ENCODE data around the gene LYAR. TPM values are rescaled to one million over a fixed set of nuclear protein-coding genes. Genes with fewer than 3 reads are reported as not detected.
A peak's percentile ranks its signal among the peaks of the same experiment; 100 is the strongest.

LYAR gene
- total RNA-seq, 4 donors from 2014 or later = 4.5 to 13.0 (median 10.4) TPM

- TF ChIP-seq CTCF (IDR thresholded peaks at IDR 0.05) = no peak
- TF ChIP-seq POLR2A (IDR thresholded peaks at IDR 0.05) = no peak
- peak in 1 of 2 donors; percentile 10 for DNase-seq
- Histone ChIP-seq H3K4me1 (no peaks in the 10 kb centered on the region), H3K4me3 (replicated peaks in 1 of 3) (no peak overlapping the region), H3K36me3 (no peaks in the 10 kb centered on the region), H3K27me3 (no peaks in the 10 kb centered on the region), H3K27ac (no peak overlapping the region), H3K9me3 (no peaks in the 10 kb centered on the region)
- intact Hi-C loops (cut with DNase I) = loop anchor here (10.0 kb wide), 1 partner anchor 78 kb away; no protein-coding TSS in a partner anchor
- 61 to 71% methylated on average over 11 of the region's 11 CpGs for WGBS, 2 donors
Measured at GRCh38 chr4:4333265-4333706, 43.3 kb upstream of the LYAR start.

- intact Hi-C loops (cut with DNase I) = loop anchor here (10.0 kb wide), 1 partner anchor 78 kb away; no protein-coding TSS in a partner anchor
- no peak for TF ChIP-seq POLR2A (IDR thresholded peaks at IDR 0.05)
- TF ChIP-seq CTCF (IDR thresholded peaks at IDR 0.05) = no peak
Measured at GRCh38 chr4:4332529-4332928, 42.6 kb upstream of the LYAR start.

GRCh38 chr4:4330794-4331193, 40.8 kb upstream of the LYAR start:
- 86 to 90% methylated on average over 5 of the region's 5 CpGs for WGBS, 2 donors
- intact Hi-C loops (cut with DNase I) = loop anchor here (10.0 kb wide), 1 partner anchor 76 kb away; no protein-coding TSS in a partner anchor

More at GRCh38 chr4:4332529-4332928, 42.6 kb upstream of the LYAR start:
- Histone ChIP-seq H3K4me3 (replicated peaks in 1 of 3) (no peak overlapping the region), H3K27me3 (no peaks in the 10 kb centered on the region), H3K36me3 (no peaks in the 10 kb centered on the region), H3K4me1 (no peaks in the 10 kb centered on the region), H3K9me3 (no peaks in the 10 kb centered on the region), H3K27ac (no peak overlapping the region)
- DNase-seq = no peak
- WGBS, 2 donors = 86 to 91% methylated on average over 3 of the region's 3 CpGs

GRCh38 chr4:4329496-4329895, 39.5 kb upstream of the LYAR start:
- WGBS, 2 donors = 94 to 95% methylated on average over 10 of the region's 10 CpGs
- no peak for TF ChIP-seq CTCF (IDR thresholded peaks at IDR 0.05)
- TF ChIP-seq POLR2A (IDR thresholded peaks at IDR 0.05) = no peak
- intact Hi-C loops (cut with DNase I) = no loop called here
- Histone ChIP-seq H3K36me3 (no peaks in the 10 kb centered on the region), H3K9me3 (no peaks in the 10 kb centered on the region), H3K4me1 (no peaks in the 10 kb centered on the region), H3K4me3 (replicated peaks in 1 of 3) (no peak overlapping the region), H3K27me3 (no peaks in the 10 kb centered on the region), H3K27ac (no peak overlapping the region)
- DNase-seq = no peak

More at GRCh38 chr4:4330794-4331193, 40.8 kb upstream of the LYAR start:
- H3K36me3 ChIP-seq = no peaks in the 10 kb centered on the region
- no peaks in the 10 kb centered on the region for H3K27me3 ChIP-seq
- no peaks in the 10 kb centered on the region for H3K4me1 ChIP-seq
- no peak for DNase-seq
- TF ChIP-seq POLR2A (IDR thresholded peaks at IDR 0.05) = no peak
- no peak for TF ChIP-seq CTCF (IDR thresholded peaks at IDR 0.05)
- no peak overlapping the region for H3K27ac ChIP-seq
- H3K4me3 ChIP-seq (replicated peaks in 1 of 3) = no peak overlapping the region
- no peaks in the 10 kb centered on the region for H3K9me3 ChIP-seq

- intact Hi-C loops (cut with DNase I) = no loop called here
- Histone ChIP-seq H3K4me1 (no peaks in the 10 kb centered on the region), H3K4me3 (replicated peaks in 1 of 3) (no peak overlapping the region), H3K27ac (no peak overlapping the region), H3K27me3 (no peaks in the 10 kb centered on the region), H3K36me3 (no peaks in the 10 kb centered on the region), H3K9me3 (no peaks in the 10 kb centered on the region)
- no peak for TF ChIP-seq POLR2A (IDR thresholded peaks at IDR 0.05)
- no peak for TF ChIP-seq CTCF (IDR thresholded peaks at IDR 0.05)
- no peak for DNase-seq
- 87 to 92% methylated on average over 4 of the region's 4 CpGs for WGBS, 2 donors
Measured at GRCh38 chr4:4328840-4329239, 38.9 kb upstream of the LYAR start.

All from thyroid gland (tissue), 4 donors.